Progenitor cell of endocrine pancreas (in vitro differentiated cells): Measurements from ENCODE around the gene ACTN4. TPM values are rescaled to one million over a fixed set of nuclear protein-coding genes. Genes with fewer than 3 reads are reported as not detected.

Experiments used
- DNase-seq: peaks from one replicate; pipeline ENCODE4 v3.0.0; 2021; ENCODE audit warnings: low spot score; ENCODE audit not compliant: unreplicated experiment
- H3K27ac Mint-ChIP-seq: 2 replicates; pipeline ENCODE4 v1.8.0; 2021; ENCODE audit warnings: mild to moderate bottlenecking, moderate library complexity, mixed read lengths
- H3K27me3 Mint-ChIP-seq: 2 replicates; pipeline ENCODE4 v1.8.0; 2021; ENCODE audit warnings: mixed read lengths
- H3K36me3 Mint-ChIP-seq: 2 replicates; pipeline ENCODE4 v1.8.0; 2022; ENCODE audit warnings: mixed read lengths; ENCODE audit not compliant: insufficient read depth
- H3K4me1 Mint-ChIP-seq: 2 replicates; pipeline ENCODE4 v1.8.0; 2021; ENCODE audit warnings: low read depth, mixed read lengths
- H3K4me3 Mint-ChIP-seq: 2 replicates; pipeline ENCODE4 v1.8.0; 2021; ENCODE audit warnings: low read depth, mild to moderate bottlenecking, moderate library complexity, mixed read lengths
- H3K9me3 Mint-ChIP-seq: 2 replicates; pipeline ENCODE4 v1.8.0; 2021; ENCODE audit warnings: low read depth, mixed read lengths
- CTCF ChIP-seq: fragments of 200-600 bp; sonication (generic); IDR thresholded peaks from one replicate; pipeline ENCODE4 v1.5.0; 2021; ENCODE audit warnings: antibody characterized with exemption, mild to moderate bottlenecking; ENCODE audit not compliant: unreplicated experiment
- total RNA-seq: library from RNA; stranded (reverse); gene quantifications from 2 replicates; pipeline ENCODE4 v1.2.1, GENCODE V29; 2021

The ACTN4 gene
- total RNA-seq, 1 donor from 2014 or later = 639 TPM

GRCh38 chr19:38673030-38673429, 25.6 kb downstream of the ACTN4 start:
- no peak for TF ChIP-seq CTCF
- peak overlapping the region; percentile 45 for H3K27ac Mint-ChIP-seq
- DNase-seq = no peak
- no peaks in the 10 kb centered on the region for H3K9me3 Mint-ChIP-seq
- H3K4me3 Mint-ChIP-seq = no peak overlapping the region
- no peaks in the 10 kb centered on the region for H3K27me3 Mint-ChIP-seq
- H3K4me1 Mint-ChIP-seq = peaks cover 77% of the 10 kb centered on the region
- peaks cover 8% of the 10 kb centered on the region for H3K36me3 Mint-ChIP-seq

GRCh38 chr19:38674388-38675171, 27.1 kb downstream of the ACTN4 start:
- H3K9me3 Mint-ChIP-seq = no peaks in the 10 kb centered on the region
- H3K4me3 Mint-ChIP-seq = no peak overlapping the region
- no peaks in the 10 kb centered on the region for H3K27me3 Mint-ChIP-seq
- TF ChIP-seq CTCF = no peak
- no peak for DNase-seq
- peak overlapping the region; percentile 90 for H3K27ac Mint-ChIP-seq
- H3K4me1 Mint-ChIP-seq = peaks cover 76% of the 10 kb centered on the region
- H3K36me3 Mint-ChIP-seq = peaks cover 6% of the 10 kb centered on the region

GRCh38 chr19:38675611-38676010, 28.2 kb downstream of the ACTN4 start:
- peaks cover 6% of the 10 kb centered on the region for H3K36me3 Mint-ChIP-seq
- TF ChIP-seq CTCF = no peak
- H3K4me3 Mint-ChIP-seq = no peak overlapping the region
- DNase-seq = no peak
- H3K4me1 Mint-ChIP-seq = peaks cover 73% of the 10 kb centered on the region
- no peaks in the 10 kb centered on the region for H3K27me3 Mint-ChIP-seq
- H3K27ac Mint-ChIP-seq = peak overlapping the region; percentile 80
- no peaks in the 10 kb centered on the region for H3K9me3 Mint-ChIP-seq

GRCh38 chr19:38676023-38676877, 28.8 kb downstream of the ACTN4 start:
- Mint-ChIP-seq H3K27me3 (no peaks in the 10 kb centered on the region), H3K36me3 (peaks cover 6% of the 10 kb centered on the region), H3K4me1 (peaks cover 69% of the 10 kb centered on the region), H3K9me3 (no peaks in the 10 kb centered on the region), H3K4me3 (no peak overlapping the region), H3K27ac (peak overlapping the region; percentile 80)
- TF ChIP-seq CTCF = no peak
- DNase-seq = no peak

- Mint-ChIP-seq H3K9me3 (no peaks in the 10 kb centered on the region), H3K36me3 (peaks cover 9% of the 10 kb centered on the region), H3K27ac (peak overlapping the region; percentile 80), H3K4me1 (peaks cover 67% of the 10 kb centered on the region), H3K27me3 (no peaks in the 10 kb centered on the region), H3K4me3 (no peak overlapping the region)
- TF ChIP-seq CTCF = no peak
- DNase-seq = no peak
These were observed 29.6 kb downstream of the ACTN4 start for GRCh38 chr19:38676878-38677646.
